NCI-H82 treated with DMSO at 0.1 percent for 48 hours (cell line): ENCODE results near the gene LAMC3.
"Not testable (repeated sequence)": the region's sequence is repeated elsewhere in the genome, so short reads cannot be mapped to it uniquely, and the experiment has no call there.

Experiments used
- DNase-seq: peaks from one replicate; lab custom pipeline; 2025; ENCODE audit not compliant: unreplicated experiment; lab: John Stamatoyannopoulos, UW

Gene LAMC3

GRCh38 chr9:131027872-131028179, 18.9 kb downstream of the LAMC3 start:
- no peak for DNase-seq

GRCh38 chr9:131028221-131028884, 19.4 kb downstream of the LAMC3 start:
- DNase-seq: no peak

GRCh38 chr9:131028931-131029573, 20.1 kb downstream of the LAMC3 start:
- no peak for DNase-seq

GRCh38 chr9:131029574-131029952, 20.6 kb downstream of the LAMC3 start:
- no peak for DNase-seq

GRCh38 chr9:131030239-131031004, 21.4 kb downstream of the LAMC3 start:
- no peak for DNase-seq

GRCh38 chr9:131031005-131031641, 22.1 kb downstream of the LAMC3 start:
- DNase-seq: no peak

GRCh38 chr9:131031642-131032005, 22.6 kb downstream of the LAMC3 start:
- no peak for DNase-seq

- DNase-seq: no peak
Measured at GRCh38 chr9:131032384-131032783, 23.4 kb downstream of the LAMC3 start.

- no peak for DNase-seq
Measured at GRCh38 chr9:131033269-131034224, 24.6 kb downstream of the LAMC3 start.

GRCh38 chr9:131034268-131034667, 25.3 kb downstream of the LAMC3 start:
- DNase-seq: no peak

GRCh38 chr9:131034749-131035148, 25.8 kb downstream of the LAMC3 start:
- DNase-seq: not testable (repeated sequence)

- no peak for DNase-seq
Measured at GRCh38 chr9:131035548-131035947, 26.6 kb downstream of the LAMC3 start.

GRCh38 chr9:131036071-131036470, 27.1 kb downstream of the LAMC3 start:
- DNase-seq: no peak

GRCh38 chr9:131036529-131037334, 27.8 kb downstream of the LAMC3 start:
- no peak for DNase-seq

GRCh38 chr9:131037335-131038255, 28.6 kb downstream of the LAMC3 start:
- DNase-seq: no peak

GRCh38 chr9:131038256-131039128, 29.5 kb downstream of the LAMC3 start:
- DNase-seq: no peak

- no peak for DNase-seq
Measured at GRCh38 chr9:131039129-131039954, 30.4 kb downstream of the LAMC3 start.
